Kidney glomerular epithelial cell (primary cell): Measurements from ENCODE around the gene MXI1.
"Not testable (repeated sequence)": the region's sequence is repeated elsewhere in the genome, so short reads cannot be mapped to it uniquely, and the experiment has no call there.

Source experiments
- DNase-seq: peaks from one replicate; lab custom pipeline; 2025; lab: John Stamatoyannopoulos, UW

The MXI1 gene

GRCh38 chr10:110321869-110322620 lies 114.6 kb downstream of the MXI1 start:
- DNase-seq: no peak

GRCh38 chr10:110323503-110323902 lies 116.1 kb downstream of the MXI1 start:
- DNase-seq: peak; percentile 90

- no peak for DNase-seq
These were observed 116.9 kb downstream of the MXI1 start for GRCh38 chr10:110324201-110324804.

GRCh38 chr10:110324805-110325280 lies 117.4 kb downstream of the MXI1 start:
- DNase-seq: no peak

GRCh38 chr10:110326351-110327032 lies 119.1 kb downstream of the MXI1 start:
- peak; percentile 19 for DNase-seq

- DNase-seq: no peak
These were observed 120.0 kb downstream of the MXI1 start for GRCh38 chr10:110327262-110327914.

GRCh38 chr10:110330675-110331074 lies 123.3 kb downstream of the MXI1 start:
- no peak for DNase-seq

- DNase-seq: not testable (repeated sequence)
These were observed 123.9 kb downstream of the MXI1 start for GRCh38 chr10:110331226-110331795.

GRCh38 chr10:110334061-110334656 lies 126.8 kb downstream of the MXI1 start:
- DNase-seq: no peak

GRCh38 chr10:110335314-110336064 lies 128.1 kb downstream of the MXI1 start:
- DNase-seq: peak; percentile 0

GRCh38 chr10:110336111-110336721 lies 128.8 kb downstream of the MXI1 start:
- DNase-seq: peak; percentile 90
